T-cell (primary cell): ENCODE data around the gene TMEM39B. TPM values are rescaled to one million over a fixed set of nuclear protein-coding genes. Genes with fewer than 3 reads are reported as not detected.

Experiments used
- total RNA-seq, 35 experiments: library from RNA in 6 of 35; stranded (reverse) in 6 of 35; fragments of 120-200 nt in 1 of 35; gene quantifications; one replicate each; pipeline versions ENCODE4 v1.2.1 to v1.2.4 and lab custom pipeline; 2013 to 2026

The TMEM39B gene
- total RNA-seq, 5 donors from 2014 or later (not counting 1 experiment from before 2014, with no cell fraction given) = 14.5 to 28.1 (median 24.5) TPM

Other genes with a start within 250 kb of the TMEM39B start
- 100 to 1,000 TPM; 187 to 341 (median 224) TPM for gene PTP4A2, start 134.6 kb upstream of the TMEM39B start, total RNA-seq
- 100 to 1,000 TPM in 3 of 5 donors, 10 to 100 TPM in 2; 98.9 to 115 (median 111) TPM for gene KHDRBS1, start 59.1 kb upstream of the TMEM39B start, total RNA-seq
- 10 to 100 TPM; 46.2 to 53.6 (median 52.3) TPM for gene KPNA6, start 35.1 kb downstream of the TMEM39B start, total RNA-seq
- 10 to 100 TPM; 25.3 to 47.7 (median 43.8) TPM for gene TXLNA, start 106.7 kb downstream of the TMEM39B start, total RNA-seq
- gene CCDC28B, start 127.7 kb downstream of the TMEM39B start, total RNA-seq = 1 to 10 TPM; 6.5 to 9.0 (median 6.8) TPM
- gene IQCC, start 132.7 kb downstream of the TMEM39B start, total RNA-seq = 1 to 10 TPM; 1.3 to 3.6 (median 2.3) TPM
- under 1 TPM in 1 of 5 donors, not detected in 4; 0.18 TPM for gene DCDC2B, start 136.2 kb downstream of the TMEM39B start, total RNA-seq
- 10 to 100 TPM; 14.0 to 29.6 (median 26.0) TPM for gene TMEM234, start 149.4 kb downstream of the TMEM39B start, total RNA-seq
- 100 to 1,000 TPM in 2 of 5 donors, 10 to 100 TPM in 3; 94.9 to 117 (median 98.4) TPM for gene EIF3I, start 149.5 kb downstream of the TMEM39B start, total RNA-seq
- 1 to 10 TPM in 1 of 5 donors, under 1 TPM in 4; 0.65 to 1.0 (median 0.95) TPM for gene FAM167B, start 174.3 kb downstream of the TMEM39B start, total RNA-seq
- gene LCK, start 178.3 kb downstream of the TMEM39B start, total RNA-seq = 100 to 1,000 TPM; 341 to 489 (median 428) TPM
- 100 to 1,000 TPM; 117 to 153 (median 142) TPM for gene HDAC1, start 219.1 kb downstream of the TMEM39B start, total RNA-seq